Measurements from ENCODE around the gene CMBL. TPM values are rescaled to one million over a fixed set of nuclear protein-coding genes. Genes with fewer than 3 reads are reported as not detected.
A peak's percentile ranks its signal among the peaks of the same experiment; 100 is the strongest.
"Not testable (repeated sequence)": the region's sequence is repeated elsewhere in the genome, so short reads cannot be mapped to it uniquely, and the experiment has no call there.

The CMBL gene
- total RNA-seq, 1 donor from 2014 or later, result 24.0 TPM

DNA sequence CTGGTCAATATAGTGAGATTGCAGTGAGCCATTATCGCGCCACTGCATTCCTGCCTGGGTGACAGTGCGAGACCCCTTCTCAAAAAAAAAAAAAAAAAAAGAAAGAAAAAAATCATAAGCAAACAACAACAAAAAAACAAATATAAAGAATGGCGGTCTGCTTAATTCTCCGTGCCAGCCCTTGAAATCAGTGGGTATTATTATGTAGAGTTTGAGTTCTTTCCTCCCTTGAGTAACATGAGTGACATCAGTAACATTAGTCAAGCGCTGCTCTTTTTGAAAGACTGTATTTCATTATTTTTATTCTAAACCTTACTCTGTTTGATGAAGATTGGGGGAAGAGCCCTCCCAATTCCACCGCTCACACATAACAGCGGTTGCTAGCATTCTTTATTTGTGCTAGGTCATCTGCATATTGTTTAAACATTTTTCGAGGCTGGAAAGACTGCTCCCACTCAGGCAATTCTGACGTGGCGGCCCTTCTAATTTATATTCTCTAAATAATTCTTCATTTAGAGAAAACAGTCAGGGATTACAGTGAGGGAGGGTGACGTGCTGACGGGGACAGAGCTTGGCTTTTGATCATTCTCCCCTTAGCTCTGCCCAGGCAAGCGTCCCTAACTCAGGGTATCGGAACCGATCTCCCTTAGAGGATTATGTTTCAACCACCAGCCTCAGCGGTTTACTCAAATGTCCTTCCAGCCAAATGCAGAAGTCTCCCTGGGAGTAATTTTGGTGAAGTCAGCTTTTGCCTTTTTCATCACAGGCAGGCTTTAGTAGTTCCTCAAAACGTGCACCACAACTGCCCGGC, 44.9 kb upstream of the CMBL start:
- peak overlapping the region; percentile 96 for H3K4me3 Mint-ChIP-seq
- DNase-seq (ENCODE audit: low read depth, low spot score), result no peak
- no peaks in the 10 kb centered on the region for H3K27me3 Mint-ChIP-seq (ENCODE audit: low read depth)
- H3K36me3 Mint-ChIP-seq (ENCODE audit: low read depth), result no peaks in the 10 kb centered on the region
- peak overlapping the region; percentile 99 for H3K27ac Mint-ChIP-seq (ENCODE audit: unreplicated experiment)
- no peaks in the 10 kb centered on the region for H3K9me3 Mint-ChIP-seq
- TF ChIP-seq, protein P1, sequence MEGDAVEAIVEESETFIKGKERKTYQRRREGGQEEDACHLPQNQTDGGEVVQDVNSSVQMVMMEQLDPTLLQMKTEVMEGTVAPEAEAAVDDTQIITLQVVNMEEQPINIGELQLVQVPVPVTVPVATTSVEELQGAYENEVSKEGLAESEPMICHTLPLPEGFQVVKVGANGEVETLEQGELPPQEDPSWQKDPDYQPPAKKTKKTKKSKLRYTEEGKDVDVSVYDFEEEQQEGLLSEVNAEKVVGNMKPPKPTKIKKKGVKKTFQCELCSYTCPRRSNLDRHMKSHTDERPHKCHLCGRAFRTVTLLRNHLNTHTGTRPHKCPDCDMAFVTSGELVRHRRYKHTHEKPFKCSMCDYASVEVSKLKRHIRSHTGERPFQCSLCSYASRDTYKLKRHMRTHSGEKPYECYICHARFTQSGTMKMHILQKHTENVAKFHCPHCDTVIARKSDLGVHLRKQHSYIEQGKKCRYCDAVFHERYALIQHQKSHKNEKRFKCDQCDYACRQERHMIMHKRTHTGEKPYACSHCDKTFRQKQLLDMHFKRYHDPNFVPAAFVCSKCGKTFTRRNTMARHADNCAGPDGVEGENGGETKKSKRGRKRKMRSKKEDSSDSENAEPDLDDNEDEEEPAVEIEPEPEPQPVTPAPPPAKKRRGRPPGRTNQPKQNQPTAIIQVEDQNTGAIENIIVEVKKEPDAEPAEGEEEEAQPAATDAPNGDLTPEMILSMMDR (conservative IDR thresholded peaks at IDR 0.05), result no peak
- peaks cover 42% of the 10 kb centered on the region for H3K4me1 Mint-ChIP-seq

DNA sequence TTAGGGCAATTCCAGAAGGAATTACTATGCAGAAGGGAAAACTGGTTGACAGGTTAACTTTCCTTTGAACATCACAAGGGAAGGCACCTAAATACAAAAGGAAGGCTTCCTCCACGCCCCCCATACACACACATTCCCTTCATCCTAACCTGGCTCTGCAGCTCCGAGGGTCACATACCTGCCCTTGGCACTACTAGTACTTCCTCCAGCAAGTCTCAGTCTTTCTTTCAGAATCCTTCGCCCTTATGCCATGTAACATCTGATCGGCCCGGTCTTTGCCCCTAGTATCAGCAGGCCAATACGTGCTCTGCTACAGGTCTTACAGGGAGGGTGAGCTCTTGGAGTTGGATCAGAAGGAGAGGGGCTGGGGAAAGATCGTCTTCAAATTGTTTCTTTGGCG, 44.2 kb upstream of the CMBL start:
- no peaks in the 10 kb centered on the region for H3K9me3 Mint-ChIP-seq
- peaks cover 37% of the 10 kb centered on the region for H3K4me1 Mint-ChIP-seq
- H3K27ac Mint-ChIP-seq (ENCODE audit: unreplicated experiment), result peak overlapping the region; percentile 99
- TF ChIP-seq, protein P1 (conservative IDR thresholded peaks at IDR 0.05), result no peak
- no peaks in the 10 kb centered on the region for H3K36me3 Mint-ChIP-seq (ENCODE audit: low read depth)
- no peak for DNase-seq (ENCODE audit: low read depth, low spot score)
- H3K4me3 Mint-ChIP-seq, result peak overlapping the region; percentile 96
- no peaks in the 10 kb centered on the region for H3K27me3 Mint-ChIP-seq (ENCODE audit: low read depth)

DNA sequence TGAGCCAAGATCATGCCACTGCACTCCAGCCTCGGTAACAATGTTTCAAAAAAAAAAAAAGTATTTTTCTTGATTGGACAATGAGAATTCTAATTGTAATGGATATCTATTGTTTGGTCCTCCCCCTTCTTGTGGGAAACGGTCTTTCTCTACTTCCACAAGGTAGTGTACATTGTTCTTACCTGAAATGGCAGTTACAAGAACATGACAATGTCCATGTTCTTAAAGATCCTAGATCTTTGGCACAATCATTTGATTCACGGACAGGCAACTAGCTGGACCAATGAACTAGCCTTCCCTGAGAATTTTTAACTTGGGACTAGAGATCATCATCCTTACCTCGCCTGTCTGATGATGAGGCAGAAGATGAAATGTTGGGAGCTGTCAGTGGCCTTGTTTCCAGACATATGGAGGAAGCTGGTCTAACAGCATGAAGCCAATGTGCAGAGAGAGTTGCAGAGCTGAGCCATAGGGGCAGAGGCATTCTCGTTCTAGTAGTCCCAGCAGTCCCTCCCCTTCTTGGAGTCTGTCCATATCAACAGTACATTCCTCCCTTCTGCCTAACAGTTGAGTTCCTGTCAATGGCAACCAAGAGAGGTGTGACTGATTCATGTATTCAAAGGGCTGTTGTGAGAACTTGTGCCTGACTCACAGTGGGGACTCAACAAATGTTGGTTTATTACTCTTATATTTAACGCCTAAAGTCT, 43.6 kb upstream of the CMBL start:
- Mint-ChIP-seq H3K27me3 (ENCODE audit: low read depth) (no peaks in the 10 kb centered on the region), H3K27ac (ENCODE audit: unreplicated experiment) (no peak overlapping the region), H3K4me3 (peak overlapping the region; percentile 96), H3K9me3 (no peaks in the 10 kb centered on the region), H3K4me1 (peaks cover 32% of the 10 kb centered on the region), H3K36me3 (ENCODE audit: low read depth) (no peaks in the 10 kb centered on the region)
- TF ChIP-seq, protein P1 (conservative IDR thresholded peaks at IDR 0.05), result no peak
- no peak for DNase-seq (ENCODE audit: low read depth, low spot score)

DNA sequence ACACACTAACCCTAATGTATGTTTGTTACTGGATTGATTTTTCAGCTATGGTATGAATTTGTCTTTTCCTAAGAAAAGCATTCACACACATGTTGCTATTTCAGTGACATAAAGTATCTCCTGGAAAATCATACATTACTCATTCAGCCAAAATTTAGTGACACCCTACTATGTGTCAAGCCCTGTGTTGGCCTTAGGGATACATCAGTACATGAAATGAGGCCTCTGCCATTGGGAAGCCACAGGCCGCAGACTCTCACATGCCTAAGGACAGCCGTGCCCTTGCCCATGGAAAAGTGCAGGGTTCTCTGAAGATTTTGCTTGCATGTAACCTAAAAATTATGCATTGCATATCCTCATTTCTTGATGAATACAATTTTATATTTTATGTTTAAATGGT, 40.6 kb upstream of the CMBL start:
- H3K4me3 Mint-ChIP-seq, result peak overlapping the region; percentile 62
- H3K27ac Mint-ChIP-seq (ENCODE audit: unreplicated experiment), result no peak overlapping the region
- TF ChIP-seq, protein P1 (conservative IDR thresholded peaks at IDR 0.05), result no peak
- no peaks in the 10 kb centered on the region for H3K9me3 Mint-ChIP-seq
- peaks cover 18% of the 10 kb centered on the region for H3K4me1 Mint-ChIP-seq
- no peaks in the 10 kb centered on the region for H3K36me3 Mint-ChIP-seq (ENCODE audit: low read depth)
- no peaks in the 10 kb centered on the region for H3K27me3 Mint-ChIP-seq (ENCODE audit: low read depth)
- no peak for DNase-seq (ENCODE audit: low read depth, low spot score)

DNA sequence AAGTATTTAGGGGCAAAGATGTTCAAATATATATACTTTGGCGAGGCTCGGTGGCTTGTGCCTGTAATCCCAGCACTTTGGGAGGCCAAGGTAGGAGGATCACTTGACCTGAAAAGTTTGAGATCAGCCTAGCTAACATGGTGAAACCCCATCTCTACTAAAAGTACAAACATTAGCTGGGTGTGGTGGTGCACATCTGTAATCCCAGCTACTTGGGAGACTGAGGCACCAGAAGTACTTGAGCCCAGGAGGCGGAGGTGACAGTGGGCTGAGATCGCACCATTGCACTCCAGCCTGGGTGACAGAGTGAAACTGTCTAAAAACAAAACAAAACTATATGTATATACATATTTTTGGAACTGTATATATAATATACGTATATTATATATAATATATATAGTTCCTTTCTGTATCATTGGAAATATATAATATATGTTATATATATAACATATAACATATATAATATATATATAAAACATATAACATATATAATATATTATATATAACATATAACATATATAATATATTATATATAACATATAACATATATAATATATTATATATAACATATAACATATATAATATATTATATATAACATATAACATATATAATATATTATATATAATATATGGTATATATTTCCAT, 36.9 kb upstream of the CMBL start:
- not testable (repeated sequence) for H3K27me3 Mint-ChIP-seq (ENCODE audit: low read depth); H3K36me3 Mint-ChIP-seq (ENCODE audit: low read depth); H3K27ac Mint-ChIP-seq (ENCODE audit: unreplicated experiment); H3K4me1 Mint-ChIP-seq; DNase-seq (ENCODE audit: low read depth, low spot score); H3K4me3 Mint-ChIP-seq; H3K9me3 Mint-ChIP-seq
